B cell (primary cell): ENCODE measurements around the gene LRRC10. TPM values are rescaled to one million over a fixed set of nuclear protein-coding genes. Genes with fewer than 3 reads are reported as not detected.
A peak's percentile ranks its signal among the peaks of the same experiment; 100 is the strongest.

Experiments
- ATAC-seq: fragments of 200-7000 bp; cut with Tn5 transposase; one replicate; pipeline ENCODE4 v1.10.0; 2021; ENCODE audit warnings: low read depth, mild to moderate bottlenecking, moderate number of reproducible peaks, moderate library complexity
- CTCF ChIA-PET: fragments of 350-600 bp; sonication (Branson Sonifier 250); formaldehyde crosslinking; loops from one replicate; lab custom pipeline; 2021; ENCODE audit warnings: antibody characterized with exemption, inconsistent platforms; lab: Charles Lee
- POLR2A ChIA-PET: fragments of 350-600 bp; sonication (Branson Sonifier 250); formaldehyde crosslinking; loops from one replicate; lab custom pipeline; 2021; ENCODE audit warnings: antibody characterized with exemption; lab: Charles Lee
- DNase-seq: peaks from one replicate; pipeline ENCODE4 v3.0.0; 2013
- H2AFZ ChIP-seq: 2 replicates; pipeline ENCODE4 v1.6.1; 2012; ENCODE audit warnings: mild to moderate bottlenecking, low read depth, low read length; ENCODE audit not compliant: insufficient read depth, poor library complexity, severe bottlenecking
- H3K27ac ChIP-seq, 2 donors: 1 replicate in 1 of 2; 2 replicates in 1 of 2; pipeline ENCODE4 v1.5.1; 2012 to 2013; ENCODE audit warnings: low read length in 2 of 2, mild to moderate bottlenecking in 2 of 2, moderate library complexity in 1 of 2
- H3K27me3 ChIP-seq, 4 experiments: fragments of 200-600 bp in 1 of 4; sonication (generic) in 1 of 4; replicated peaks in 1 of 4; 1 replicate in 2 of 4; 2 replicates in 2 of 4; pipeline versions ENCODE4 v1.6.1 to v1.7.0; 2013 to 2016; ENCODE audit warnings: low read length in 3 of 4, mild to moderate bottlenecking in 2 of 4, mixed read lengths in 1 of 4, moderate library complexity in 1 of 4; ENCODE audit not compliant: insufficient read depth in 4 of 4, control insufficient read depth in 3 of 4; ENCODE audit errors: control extremely low read depth in 1 of 4
- H3K36me3 ChIP-seq, 2 experiments: replicated peaks in 1 of 2; 1 replicate in 1 of 2; 2 replicates in 1 of 2; pipeline versions ENCODE4 v1.6.1 to v1.7.1; 2013; ENCODE audit warnings: low read length in 1 of 2; ENCODE audit not compliant: insufficient read depth in 2 of 2, control insufficient read depth in 1 of 2; ENCODE audit errors: control extremely low read depth in 1 of 2, extremely low read depth in 1 of 2
- H3K4me1 ChIP-seq, 2 donors: fragments of 200-600 bp in 1 of 2; sonication (generic) in 1 of 2; 1 replicate in 1 of 2; 2 replicates in 1 of 2; pipeline versions ENCODE4 v1.5.1 to v1.6.1; 2013 to 2017; ENCODE audit warnings: low read length in 2 of 2; ENCODE audit not compliant: control insufficient read depth in 2 of 2, insufficient read depth in 2 of 2
- H3K4me2 ChIP-seq: replicated peaks from 2 replicates; pipeline ENCODE3; 2012; ENCODE audit warnings: mild to moderate bottlenecking, low read depth, low read length; ENCODE audit not compliant: poor library complexity, severe bottlenecking
- H3K4me3 ChIP-seq, 5 experiments: fragments of 200-600 bp in 1 of 5; sonication (generic) in 1 of 5; 1 replicate in 3 of 5; 2 replicates in 2 of 5; pipeline versions ENCODE4 v1.5.1 to v1.7.0; 2011 to 2016; ENCODE audit warnings: low read length in 4 of 5, mild to moderate bottlenecking in 4 of 5, low read depth in 2 of 5, control low read depth in 1 of 5, moderate library complexity in 1 of 5; ENCODE audit not compliant: insufficient read depth in 1 of 5; ENCODE audit errors: control extremely low read depth in 1 of 5, extremely low read depth in 1 of 5
- H3K79me2 ChIP-seq: fragments of 200-600 bp; sonication (generic); one replicate; pipeline ENCODE4 v1.6.0; 2016; ENCODE audit warnings: low read length; ENCODE audit not compliant: control insufficient read depth, insufficient read depth
- H3K9ac ChIP-seq: fragments of 200-600 bp; sonication (generic); 2 replicates; pipeline ENCODE4 v1.6.1; 2017; ENCODE audit warnings: mild to moderate bottlenecking, low read length, moderate library complexity
- H3K9me3 ChIP-seq, 3 donors: one replicate each; pipeline versions ENCODE4 v1.6.1 to v1.7.1; 2013; ENCODE audit warnings: low read length in 2 of 3; ENCODE audit not compliant: control insufficient read depth in 2 of 3, insufficient read depth in 1 of 3; ENCODE audit errors: control extremely low read depth in 1 of 3
- H4K20me1 ChIP-seq: 2 replicates; pipeline ENCODE4 v1.6.0; 2012; ENCODE audit warnings: mild to moderate bottlenecking, low read length; ENCODE audit not compliant: insufficient read depth, control insufficient read depth, poor library complexity, severe bottlenecking
- H3K27ac Mint-ChIP-seq: one replicate; pipeline ENCODE4 v1.8.0; 2021; ENCODE audit warnings: mixed read lengths
- H3K27me3 Mint-ChIP-seq: one replicate; pipeline ENCODE4 v1.8.0; 2021; ENCODE audit warnings: mixed read lengths
- H3K4me1 Mint-ChIP-seq: one replicate; pipeline ENCODE4 v1.8.0; 2021; ENCODE audit warnings: mixed read lengths
- H3K4me3 Mint-ChIP-seq: one replicate; pipeline ENCODE4 v1.8.0; 2021; ENCODE audit warnings: mixed read lengths
- H3K9me3 Mint-ChIP-seq: one replicate; pipeline ENCODE4 v1.8.0; 2022; ENCODE audit warnings: mixed read lengths; ENCODE audit not compliant: insufficient read depth
- CTCF ChIP-seq: fragments of 200-600 bp; IDR thresholded peaks from one replicate; pipeline ENCODE4 v1.8.0; 2022; ENCODE audit warnings: antibody characterized with exemption, mild to moderate bottlenecking
- EZH2 ChIP-seq: IDR thresholded peaks from 2 replicates; pipeline ENCODE4 v1.6.1; 2012; ENCODE audit warnings: borderline replicate concordance, low read depth, mild to moderate bottlenecking, moderate library complexity, low read length; ENCODE audit not compliant: insufficient read depth, poor library complexity, severe bottlenecking
- WGBS: methylation state at CpG from one replicate; pipeline ENCODE4 v1.1.5; 2013; ENCODE audit warnings: missing lambda C conversion rate; ENCODE audit not compliant: insufficient coverage; 5-methylcytosine and 5-hydroxymethylcytosine counted together
- intact Hi-C: fragments of 100-400 bp; cut with micrococcal nuclease; formaldehyde crosslinking; loops from one replicate; pipeline ENCODE4 v1.10.0; 2022
- polyA plus RNA-seq: library from polyadenylated mRNA; depleted of rRNA; stranded (reverse); fragments of >200 nt; gene quantifications from 2 replicates; pipeline ENCODE4 v1.2.3, GENCODE V29; 2012
- total RNA-seq, 2 donors: library from RNA; stranded (reverse); fragments of 120-200 nt in 1 of 2; gene quantifications; 1 replicate in 1 of 2; 2 replicates in 1 of 2; pipeline versions ENCODE4 v1.2.3 to v1.2.4, GENCODE V29; 2013 to 2022

Gene LRRC10
- total and polyA plus RNA-seq, 2 donors (not counting 1 experiment from before 2014, with no cell fraction given), result not detected

GRCh38 chr12:69575346-69575745 is 35.4 kb downstream of the LRRC10 start:
- H3K9ac ChIP-seq, result no peak overlapping the region
- H4K20me1 ChIP-seq, result no peaks in the 10 kb centered on the region
- no peak overlapping the region for H3K27ac ChIP-seq
- no CpG with 5 or more reads among the region's 3 CpGs for WGBS
- peaks cover 1 to 34% of the 10 kb centered on the region in 2 experiments for H3K36me3 ChIP-seq
- Mint-ChIP-seq H3K4me1 (peaks cover 2% of the 10 kb centered on the region), H3K9me3 (no peaks in the 10 kb centered on the region), H3K27me3 (no peaks in the 10 kb centered on the region), H3K4me3 (no peak overlapping the region), H3K27ac (no peak overlapping the region)
- TF ChIP-seq CTCF (no peak), EZH2 (no peak)
- H3K27me3 ChIP-seq, result no peaks in the 10 kb centered on the region
- intact Hi-C loops, result no loop called here
- no peak overlapping the region for H3K4me2 ChIP-seq
- no peaks in the 10 kb centered on the region for H3K9me3 ChIP-seq
- H3K4me1 ChIP-seq, result no peaks in the 10 kb centered on the region
- POLR2A ChIA-PET, result no interaction called here
- DNase-seq, result no peak
- H3K4me3 ChIP-seq, result no peak overlapping the region
- no peak overlapping the region for H2AFZ ChIP-seq
- CTCF ChIA-PET, result interaction anchor here (1.2 kb wide), 1 partner anchor 284 kb away, joined by 5 read pairs; no protein-coding TSS in a partner anchor
- H3K79me2 ChIP-seq, result no peaks in the 10 kb centered on the region
- no peak for ATAC-seq

GRCh38 chr12:69570545-69571399 is 39.9 kb downstream of the LRRC10 start:
- no CpG with 5 or more reads among the region's 6 CpGs for WGBS
- DNase-seq (peak; percentile 81), ATAC-seq (peak; percentile 63)
- H3K4me1 Mint-ChIP-seq, result peaks cover 2% of the 10 kb centered on the region
- peak overlapping the region in 1 of 2 donors; percentile 82 for H3K27ac ChIP-seq
- no peak overlapping the region for H3K4me3 ChIP-seq
- no peaks in the 10 kb centered on the region for H3K4me1 ChIP-seq
- H3K36me3 ChIP-seq, result peaks cover 0 to 36% of the 10 kb centered on the region in 2 experiments
- H3K9me3 ChIP-seq, result no peaks in the 10 kb centered on the region
- no peak overlapping the region for H3K4me3 Mint-ChIP-seq
- no peaks in the 10 kb centered on the region for H3K27me3 Mint-ChIP-seq
- H3K79me2 ChIP-seq, result no peaks in the 10 kb centered on the region
- H3K27ac Mint-ChIP-seq, result no peak overlapping the region
- no peak overlapping the region for H3K4me2 ChIP-seq
- H2AFZ ChIP-seq, result no peak overlapping the region
- H3K9ac ChIP-seq, result no peak overlapping the region
- intact Hi-C loops, result loop anchor here (1.0 kb wide), 6 partner anchors 15 to 416 kb away; partner anchors contain the start of gene CCT2
- TF ChIP-seq EZH2, result no peak
- peak; percentile 94 for TF ChIP-seq CTCF
- CTCF ChIA-PET, result interaction anchor here (0.7 to 9.4 kb wide), 42 partner anchors 7 to 416 kb away, joined by 3 to 172 read pairs (median 6); partner anchors contain the start of genes CCT2 and FRS2
- H4K20me1 ChIP-seq, result no peaks in the 10 kb centered on the region
- no peaks in the 10 kb centered on the region for H3K27me3 ChIP-seq
- H3K9me3 Mint-ChIP-seq, result no peaks in the 10 kb centered on the region
- POLR2A ChIA-PET, result interaction anchor here (0.5 kb wide), 1 partner anchor 214 kb away, joined by 3 read pairs; no protein-coding TSS in a partner anchor
